B cell (primary cell): ENCODE measurements around the gene ALAD. TPM values are rescaled to one million over a fixed set of nuclear protein-coding genes. Genes with fewer than 3 reads are reported as not detected.
A peak's percentile ranks its signal among the peaks of the same experiment; 100 is the strongest.

Source experiments
- ATAC-seq: fragments of 200-7000 bp; cut with Tn5 transposase; one replicate; pipeline ENCODE4 v1.10.0; 2021; ENCODE audit warnings: low read depth, mild to moderate bottlenecking, moderate number of reproducible peaks, moderate library complexity
- CTCF ChIA-PET: fragments of 350-600 bp; sonication (Branson Sonifier 250); formaldehyde crosslinking; loops from one replicate; lab custom pipeline; 2021; ENCODE audit warnings: antibody characterized with exemption, inconsistent platforms; lab: Charles Lee
- POLR2A ChIA-PET: fragments of 350-600 bp; sonication (Branson Sonifier 250); formaldehyde crosslinking; loops from one replicate; lab custom pipeline; 2021; ENCODE audit warnings: antibody characterized with exemption; lab: Charles Lee
- DNase-seq: peaks from one replicate; pipeline ENCODE4 v3.0.0; 2013
- H2AFZ ChIP-seq: 2 replicates; pipeline ENCODE4 v1.6.1; 2012; ENCODE audit warnings: mild to moderate bottlenecking, low read depth, low read length; ENCODE audit not compliant: insufficient read depth, poor library complexity, severe bottlenecking
- H3K27ac ChIP-seq, 2 donors: 1 replicate in 1 of 2; 2 replicates in 1 of 2; pipeline ENCODE4 v1.5.1; 2012 to 2013; ENCODE audit warnings: low read length in 2 of 2, mild to moderate bottlenecking in 2 of 2, moderate library complexity in 1 of 2
- H3K27me3 ChIP-seq, 4 experiments: fragments of 200-600 bp in 1 of 4; sonication (generic) in 1 of 4; replicated peaks in 1 of 4; 1 replicate in 2 of 4; 2 replicates in 2 of 4; pipeline versions ENCODE4 v1.6.1 to v1.7.0; 2013 to 2016; ENCODE audit warnings: low read length in 3 of 4, mild to moderate bottlenecking in 2 of 4, mixed read lengths in 1 of 4, moderate library complexity in 1 of 4; ENCODE audit not compliant: insufficient read depth in 4 of 4, control insufficient read depth in 3 of 4; ENCODE audit errors: control extremely low read depth in 1 of 4
- H3K36me3 ChIP-seq, 2 experiments: replicated peaks in 1 of 2; 1 replicate in 1 of 2; 2 replicates in 1 of 2; pipeline versions ENCODE4 v1.6.1 to v1.7.1; 2013; ENCODE audit warnings: low read length in 1 of 2; ENCODE audit not compliant: insufficient read depth in 2 of 2, control insufficient read depth in 1 of 2; ENCODE audit errors: control extremely low read depth in 1 of 2, extremely low read depth in 1 of 2
- H3K4me1 ChIP-seq, 2 donors: fragments of 200-600 bp in 1 of 2; sonication (generic) in 1 of 2; 1 replicate in 1 of 2; 2 replicates in 1 of 2; pipeline versions ENCODE4 v1.5.1 to v1.6.1; 2013 to 2017; ENCODE audit warnings: low read length in 2 of 2; ENCODE audit not compliant: control insufficient read depth in 2 of 2, insufficient read depth in 2 of 2
- H3K4me2 ChIP-seq: replicated peaks from 2 replicates; pipeline ENCODE3; 2012; ENCODE audit warnings: mild to moderate bottlenecking, low read depth, low read length; ENCODE audit not compliant: poor library complexity, severe bottlenecking
- H3K4me3 ChIP-seq, 5 experiments: fragments of 200-600 bp in 1 of 5; sonication (generic) in 1 of 5; 1 replicate in 3 of 5; 2 replicates in 2 of 5; pipeline versions ENCODE4 v1.5.1 to v1.7.0; 2011 to 2016; ENCODE audit warnings: low read length in 4 of 5, mild to moderate bottlenecking in 4 of 5, low read depth in 2 of 5, control low read depth in 1 of 5, moderate library complexity in 1 of 5; ENCODE audit not compliant: insufficient read depth in 1 of 5; ENCODE audit errors: control extremely low read depth in 1 of 5, extremely low read depth in 1 of 5
- H3K79me2 ChIP-seq: fragments of 200-600 bp; sonication (generic); one replicate; pipeline ENCODE4 v1.6.0; 2016; ENCODE audit warnings: low read length; ENCODE audit not compliant: control insufficient read depth, insufficient read depth
- H3K9ac ChIP-seq: fragments of 200-600 bp; sonication (generic); 2 replicates; pipeline ENCODE4 v1.6.1; 2017; ENCODE audit warnings: mild to moderate bottlenecking, low read length, moderate library complexity
- H3K9me3 ChIP-seq, 3 donors: one replicate each; pipeline versions ENCODE4 v1.6.1 to v1.7.1; 2013; ENCODE audit warnings: low read length in 2 of 3; ENCODE audit not compliant: control insufficient read depth in 2 of 3, insufficient read depth in 1 of 3; ENCODE audit errors: control extremely low read depth in 1 of 3
- H4K20me1 ChIP-seq: 2 replicates; pipeline ENCODE4 v1.6.0; 2012; ENCODE audit warnings: mild to moderate bottlenecking, low read length; ENCODE audit not compliant: insufficient read depth, control insufficient read depth, poor library complexity, severe bottlenecking
- H3K27ac Mint-ChIP-seq: one replicate; pipeline ENCODE4 v1.8.0; 2021; ENCODE audit warnings: mixed read lengths
- H3K27me3 Mint-ChIP-seq: one replicate; pipeline ENCODE4 v1.8.0; 2021; ENCODE audit warnings: mixed read lengths
- H3K4me1 Mint-ChIP-seq: one replicate; pipeline ENCODE4 v1.8.0; 2021; ENCODE audit warnings: mixed read lengths
- H3K4me3 Mint-ChIP-seq: one replicate; pipeline ENCODE4 v1.8.0; 2021; ENCODE audit warnings: mixed read lengths
- H3K9me3 Mint-ChIP-seq: one replicate; pipeline ENCODE4 v1.8.0; 2022; ENCODE audit warnings: mixed read lengths; ENCODE audit not compliant: insufficient read depth
- EZH2 ChIP-seq: IDR thresholded peaks from 2 replicates; pipeline ENCODE4 v1.6.1; 2012; ENCODE audit warnings: borderline replicate concordance, low read depth, mild to moderate bottlenecking, moderate library complexity, low read length; ENCODE audit not compliant: insufficient read depth, poor library complexity, severe bottlenecking
- WGBS: methylation state at CpG from one replicate; pipeline ENCODE4 v1.1.5; 2013; ENCODE audit warnings: missing lambda C conversion rate; ENCODE audit not compliant: insufficient coverage; 5-methylcytosine and 5-hydroxymethylcytosine counted together
- intact Hi-C: fragments of 100-400 bp; cut with micrococcal nuclease; formaldehyde crosslinking; loops from one replicate; pipeline ENCODE4 v1.10.0; 2022
- polyA plus RNA-seq: library from polyadenylated mRNA; depleted of rRNA; stranded (reverse); fragments of >200 nt; gene quantifications from 2 replicates; pipeline ENCODE4 v1.2.3, GENCODE V29; 2012
- total RNA-seq, 2 donors: library from RNA; stranded (reverse); fragments of 120-200 nt in 1 of 2; gene quantifications; 1 replicate in 1 of 2; 2 replicates in 1 of 2; pipeline versions ENCODE4 v1.2.3 to v1.2.4, GENCODE V29; 2013 to 2022
- TF ChIP-seq, protein P1 (sequence below): fragments of 200-600 bp; IDR thresholded peaks from one replicate; pipeline ENCODE4 v1.8.0; 2022; ENCODE audit warnings: antibody characterized with exemption, mild to moderate bottlenecking

The ALAD gene
- total and polyA plus RNA-seq, 2 donors (not counting 1 experiment from before 2014, with no cell fraction given): 22.0 to 39.8 TPM

DNA sequence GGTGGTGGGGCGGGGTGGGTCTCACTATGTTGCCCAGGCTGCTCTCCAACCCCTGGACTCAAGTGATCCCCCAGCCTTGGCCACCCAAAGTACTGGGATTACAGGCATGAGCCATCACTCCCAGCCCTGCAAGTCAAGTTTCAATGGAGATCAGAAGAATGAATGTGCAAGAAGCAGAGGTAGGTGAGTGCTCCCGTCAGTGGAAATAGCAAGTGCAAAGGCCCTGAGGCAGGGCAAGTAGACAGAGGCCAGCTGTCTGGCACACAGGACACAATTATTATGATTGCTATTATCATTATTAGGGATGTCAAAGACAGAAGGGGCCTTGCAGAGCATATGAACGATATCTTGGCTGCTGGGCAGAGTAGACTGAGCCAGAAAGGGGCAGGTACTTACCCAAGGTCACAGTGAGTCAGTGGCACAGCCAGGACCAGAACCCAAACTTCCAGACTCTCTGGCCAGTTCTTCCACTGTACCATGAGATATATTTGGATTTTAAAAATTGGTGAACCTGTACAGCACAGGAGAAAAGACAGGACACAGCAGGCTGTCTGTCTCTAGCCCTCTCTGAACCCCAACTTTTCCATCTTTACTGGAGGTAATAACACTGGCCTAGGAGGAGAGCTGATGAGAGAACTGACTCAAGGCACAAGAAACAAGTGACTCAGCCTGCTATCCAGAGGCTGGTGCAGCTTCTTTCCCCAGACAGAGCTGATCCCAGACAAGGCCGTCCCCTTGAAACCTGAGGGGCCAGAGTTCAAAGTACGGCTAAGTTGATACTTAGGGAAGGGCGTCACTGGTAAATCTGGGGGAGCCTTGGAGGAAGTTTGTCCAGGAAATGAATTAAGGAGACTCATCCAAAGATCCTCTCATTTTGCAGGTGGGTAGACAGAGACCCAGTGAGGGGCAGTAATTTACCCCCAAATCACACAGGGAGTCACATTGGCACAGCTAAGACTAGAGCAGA, 25.7 kb downstream of the ALAD start:
- no peaks in the 10 kb centered on the region for H3K27me3 ChIP-seq
- H3K9me3 ChIP-seq: no peaks in the 10 kb centered on the region
- WGBS: 100% methylated on average over 3 of the region's 6 CpGs
- peaks cover 5% of the 10 kb centered on the region for H3K79me2 ChIP-seq
- intact Hi-C loops: loop anchor here (1.0 kb wide), 3 partner anchors 26 to 35 kb away; partner anchors contain the start of genes ALAD, C9orf43, POLE3 and WDR31
- no peak for DNase-seq
- H3K36me3 ChIP-seq: peaks cover 0 to 25% of the 10 kb centered on the region in 2 experiments
- TF ChIP-seq, protein P1, sequence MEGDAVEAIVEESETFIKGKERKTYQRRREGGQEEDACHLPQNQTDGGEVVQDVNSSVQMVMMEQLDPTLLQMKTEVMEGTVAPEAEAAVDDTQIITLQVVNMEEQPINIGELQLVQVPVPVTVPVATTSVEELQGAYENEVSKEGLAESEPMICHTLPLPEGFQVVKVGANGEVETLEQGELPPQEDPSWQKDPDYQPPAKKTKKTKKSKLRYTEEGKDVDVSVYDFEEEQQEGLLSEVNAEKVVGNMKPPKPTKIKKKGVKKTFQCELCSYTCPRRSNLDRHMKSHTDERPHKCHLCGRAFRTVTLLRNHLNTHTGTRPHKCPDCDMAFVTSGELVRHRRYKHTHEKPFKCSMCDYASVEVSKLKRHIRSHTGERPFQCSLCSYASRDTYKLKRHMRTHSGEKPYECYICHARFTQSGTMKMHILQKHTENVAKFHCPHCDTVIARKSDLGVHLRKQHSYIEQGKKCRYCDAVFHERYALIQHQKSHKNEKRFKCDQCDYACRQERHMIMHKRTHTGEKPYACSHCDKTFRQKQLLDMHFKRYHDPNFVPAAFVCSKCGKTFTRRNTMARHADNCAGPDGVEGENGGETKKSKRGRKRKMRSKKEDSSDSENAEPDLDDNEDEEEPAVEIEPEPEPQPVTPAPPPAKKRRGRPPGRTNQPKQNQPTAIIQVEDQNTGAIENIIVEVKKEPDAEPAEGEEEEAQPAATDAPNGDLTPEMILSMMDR: no peak
- TF ChIP-seq EZH2: no peak
- H3K27me3 Mint-ChIP-seq: no peaks in the 10 kb centered on the region
- H3K4me1 Mint-ChIP-seq: peaks cover 16% of the 10 kb centered on the region
- H3K9ac ChIP-seq: peak overlapping the region; percentile 84
- peak overlapping the region; percentile 100 for H3K4me2 ChIP-seq
- no peak for ATAC-seq
- H3K4me3 Mint-ChIP-seq: peak overlapping the region; percentile 84
- peak overlapping the region in 3 of 5 experiments; percentile 30 to 97 (median 85) for H3K4me3 ChIP-seq
- H4K20me1 ChIP-seq: no peaks in the 10 kb centered on the region
- H3K9me3 Mint-ChIP-seq: no peaks in the 10 kb centered on the region
- POLR2A ChIA-PET: interaction anchor here (0.7 to 2.0 kb wide), 5 partner anchors 26 to 154 kb away, joined by 3 to 11 read pairs (median 3); partner anchors contain the start of genes ALAD, BSPRY, C9orf43 and POLE3
- CTCF ChIA-PET: interaction anchor here (0.6 to 1.4 kb wide), 4 partner anchors 22 to 307 kb away, joined by 3 to 5 read pairs (median 4); no protein-coding TSS in a partner anchor
- peaks cover 4 to 14% of the 10 kb centered on the region in 2 donors for H3K4me1 ChIP-seq
- no peak overlapping the region for H3K27ac ChIP-seq
- peak overlapping the region; percentile 19 for H2AFZ ChIP-seq
- peak overlapping the region; percentile 67 for H3K27ac Mint-ChIP-seq
